Body of pancreas (tissue), 4 donors: ENCODE data around the gene SUSD4.

Experiments
- CTCF ChIP-seq, 7 experiments: fragments of 450-650 bp in 4 of 7; fragments of 200-600 bp in 3 of 7; sonication (generic) in 3 of 7; IDR thresholded peaks; one replicate each; pipeline ENCODE4 v1.5.1; 2016 to 2019; ENCODE audit warnings: antibody characterized with exemption in 7 of 7
- POLR2A ChIP-seq, 3 donors: fragments of 450-650 bp; IDR thresholded peaks; one replicate each; pipeline ENCODE4 v1.6.1; 2016; ENCODE audit warnings: antibody characterized with exemption in 3 of 3, mild to moderate bottlenecking in 2 of 3

GRCh38 chr1:223401873-223402789 lies 38.2 kb upstream of the SUSD4 start:
- no peak for TF ChIP-seq CTCF (IDR thresholded peaks at IDR 0.05)
- no peak for TF ChIP-seq POLR2A (IDR thresholded peaks at IDR 0.05)
